Activated T-cell treated with anti-CD3 and anti-CD28 coated beads for 24 hours (primary cell): ENCODE results near the gene PSPN.
"Not testable (repeated sequence)": the region's sequence is repeated elsewhere in the genome, so short reads cannot be mapped to it uniquely, and the experiment has no call there.

Source experiments
- DNase-seq: peaks from one replicate; pipeline ENCODE4 v3.0.0-alpha.2; 2020; ENCODE audit warnings: low read depth

Gene PSPN

GRCh38 chr19:6402837-6403608 lies 27.3 kb upstream of the PSPN start:
- DNase-seq, result no peak

GRCh38 chr19:6402058-6402457 lies 26.3 kb upstream of the PSPN start:
- no peak for DNase-seq

GRCh38 chr19:6400062-6400944 lies 24.6 kb upstream of the PSPN start:
- DNase-seq, result not testable (repeated sequence)

GRCh38 chr19:6396305-6396704 lies 20.6 kb upstream of the PSPN start:
- no peak for DNase-seq

GRCh38 chr19:6394831-6395230 lies 19.1 kb upstream of the PSPN start:
- DNase-seq, result no peak

GRCh38 chr19:6393983-6394412 lies 18.3 kb upstream of the PSPN start:
- DNase-seq, result peak; percentile 73

- peak; percentile 91 for DNase-seq
Measured at GRCh38 chr19:6393074-6393982, 17.6 kb upstream of the PSPN start, which contains the start of gene GTF2F1. Gene GTF2F1 (minus strand): TSS chr19:6393164. CDS start chr19:6392995, 169 bp downstream.

- DNase-seq, result no peak
Measured at GRCh38 chr19:6392221-6393073, 16.7 kb upstream of the PSPN start.

- no peak for DNase-seq
Measured at GRCh38 chr19:6387372-6387771, 11.6 kb upstream of the PSPN start.

- DNase-seq, result no peak
Measured at GRCh38 chr19:6384381-6384780, 8.6 kb upstream of the PSPN start.

- no peak for DNase-seq
Measured at GRCh38 chr19:6383188-6383587, 7.5 kb upstream of the PSPN start.

GRCh38 chr19:6381030-6381750 lies 5.5 kb upstream of the PSPN start:
- no peak for DNase-seq

GRCh38 chr19:6379744-6380143 lies 4.0 kb upstream of the PSPN start:
- DNase-seq, result no peak

- no peak for DNase-seq
Measured at GRCh38 chr19:6378486-6378885, 2.8 kb upstream of the PSPN start.

GRCh38 chr19:6378041-6378440 lies 2.3 kb upstream of the PSPN start:
- no peak for DNase-seq

- DNase-seq, result no peak
Measured at GRCh38 chr19:6376512-6377190, 918 bp upstream of the PSPN start.

- DNase-seq, result no peak
Measured at GRCh38 chr19:6374711-6375410, 872 bp downstream of the PSPN start.

GRCh38 chr19:6374161-6374709 lies 1.5 kb downstream of the PSPN start:
- no peak for DNase-seq

- DNase-seq, result no peak
Measured at GRCh38 chr19:6373813-6374108, 2.0 kb downstream of the PSPN start.
